Left lung (tissue), 10 donors: ENCODE results near the gene NOTCH3. TPM values are rescaled to one million over a fixed set of nuclear protein-coding genes. Genes with fewer than 3 reads are reported as not detected.

Experiments used
- ATAC-seq: fragments of 200-7000 bp; cut with Tn5 transposase; one replicate; pipeline ENCODE4 v1.9.1; 2020; ENCODE audit warnings: moderate library complexity
- DNase-seq, 4 donors: peaks; one replicate each; pipeline ENCODE4 v3.0.0-alpha.2; 2013 to 2020
- H3K27ac ChIP-seq, 2 donors: fragments of 200-600 bp; sonication (generic) in 1 of 2; one replicate each; pipeline versions ENCODE4 v1.5.0 to v1.8.0; 2020 to 2021
- H3K27me3 ChIP-seq, 2 donors: fragments of 200-600 bp; sonication (generic) in 1 of 2; one replicate each; pipeline versions ENCODE4 v1.5.0 to v1.8.0; 2020 to 2021
- H3K36me3 ChIP-seq, 2 donors: fragments of 200-600 bp; sonication (generic) in 1 of 2; one replicate each; pipeline versions ENCODE4 v1.5.0 to v1.8.0; 2020 to 2021
- H3K4me1 ChIP-seq, 2 donors: fragments of 200-600 bp; one replicate each; pipeline ENCODE4 v1.8.0; 2021
- H3K4me3 ChIP-seq, 2 donors: fragments of 200-600 bp; sonication (generic) in 1 of 2; one replicate each; pipeline versions ENCODE4 v1.5.0 to v1.8.0; 2020 to 2021; ENCODE audit warnings: mild to moderate bottlenecking in 1 of 2
- H3K9me3 ChIP-seq, 2 donors: fragments of 200-600 bp; sonication (generic) in 1 of 2; one replicate each; pipeline versions ENCODE4 v1.5.0 to v1.8.0; 2020 to 2021
- CTCF ChIP-seq, 2 donors: fragments of 200-600 bp; sonication (generic) in 1 of 2; IDR thresholded peaks; one replicate each; pipeline versions ENCODE4 v1.5.0 to v1.8.0; 2021; ENCODE audit warnings: antibody characterized with exemption in 2 of 2
- intact Hi-C, 2 donors: fragments of 100-400 bp; cut with DNase I; formaldehyde crosslinking; loops; one replicate each; pipeline versions ENCODE4 v1.11.2 to v1.14.2; 2022
- polyA plus RNA-seq, 6 donors: library from polyadenylated mRNA; unstranded; fragments of 120-200 nt; gene quantifications; one replicate each; pipeline ENCODE4 v1.2.1, GENCODE V29; 2013; ENCODE audit not compliant: insufficient read length in 6 of 6
- total RNA-seq, 2 donors: library from RNA; stranded (reverse); fragmentation: NEBNext Ultra II Directional; extraction: Animal tissue kit (Norgen Biotek cat#: 25700); gene quantifications; one replicate each; pipeline ENCODE4 v1.2.1, GENCODE V29; 2021
- donor health status: DM: no; HTN: yes; CAD: no.
- donor health status: DM: no; HTN: no; CAD: no.

NOTCH3 gene
- total and polyA plus RNA-seq, 8 donors: 73.2 to 130 (median 107) TPM

GRCh38 chr19:15218501-15218900, 17.7 kb upstream of the NOTCH3 start:
- no peak overlapping the region for H3K27ac ChIP-seq

GRCh38 chr19:15216363-15216762, 15.6 kb upstream of the NOTCH3 start:
- H3K36me3 ChIP-seq: no peaks in the 10 kb centered on the region
- peaks cover 0 to 21% of the 10 kb centered on the region in 2 donors for H3K4me1 ChIP-seq
- no peak overlapping the region for H3K27ac ChIP-seq
- TF ChIP-seq CTCF (IDR thresholded peaks at IDR 0.05): no peak
- intact Hi-C loops: no loop called here
- no peak for DNase-seq
- peak; percentile 29 for ATAC-seq
- peaks cover 0 to under 1% of the 10 kb centered on the region in 2 donors for H3K27me3 ChIP-seq
- no peaks in the 10 kb centered on the region for H3K9me3 ChIP-seq
- no peak overlapping the region for H3K4me3 ChIP-seq

More at GRCh38 chr19:15218501-15218900, 17.7 kb upstream of the NOTCH3 start:
- no peak for DNase-seq
- ATAC-seq: no peak
- Histone ChIP-seq H3K4me1 (peaks cover 5 to 14% of the 10 kb centered on the region in 2 donors), H3K27me3 (peaks cover 0 to 22% of the 10 kb centered on the region in 2 donors), H3K9me3 (no peaks in the 10 kb centered on the region), H3K36me3 (no peaks in the 10 kb centered on the region), H3K4me3 (no peak overlapping the region)
- intact Hi-C loops: no loop called here
- TF ChIP-seq CTCF (IDR thresholded peaks at IDR 0.05): no peak

- TF ChIP-seq CTCF (IDR thresholded peaks at IDR 0.05): no peak
- no peak for ATAC-seq
- H3K36me3 ChIP-seq: no peaks in the 10 kb centered on the region
- peak in 1 of 4 donors; percentile 41 for DNase-seq
- intact Hi-C loops: no loop called here
- no peaks in the 10 kb centered on the region for H3K27me3 ChIP-seq
- H3K9me3 ChIP-seq: no peaks in the 10 kb centered on the region
- H3K27ac ChIP-seq: no peak overlapping the region
- H3K4me3 ChIP-seq: no peak overlapping the region
- peaks cover 0 to 45% of the 10 kb centered on the region in 2 donors for H3K4me1 ChIP-seq
Observed at GRCh38 chr19:15213715-15214381, 13.1 kb upstream of the NOTCH3 start.

GRCh38 chr19:15212711-15213110, 11.9 kb upstream of the NOTCH3 start:
- peaks cover 0 to 45% of the 10 kb centered on the region in 2 donors for H3K4me1 ChIP-seq
- H3K27me3 ChIP-seq: no peaks in the 10 kb centered on the region
- DNase-seq (no peak), ATAC-seq (peak; percentile 20)
- H3K9me3 ChIP-seq: no peaks in the 10 kb centered on the region
- no peak for TF ChIP-seq CTCF (IDR thresholded peaks at IDR 0.05)
- H3K36me3 ChIP-seq: no peaks in the 10 kb centered on the region
- intact Hi-C loops: no loop called here
- H3K4me3 ChIP-seq: no peak overlapping the region
- no peak overlapping the region for H3K27ac ChIP-seq

- Histone ChIP-seq H3K36me3 (no peaks in the 10 kb centered on the region), H3K27me3 (no peaks in the 10 kb centered on the region), H3K4me1 (peaks cover 0 to 45% of the 10 kb centered on the region in 2 donors), H3K4me3 (no peak overlapping the region), H3K9me3 (no peaks in the 10 kb centered on the region), H3K27ac (peak overlapping the region; percentile 19 to 90)
- no peak for TF ChIP-seq CTCF (IDR thresholded peaks at IDR 0.05)
- ATAC-seq: peak; percentile 97
- intact Hi-C loops: no loop called here
- DNase-seq: peak in 2 of 4 donors; percentile 85 to 86
Observed at GRCh38 chr19:15210323-15210781, 9.6 kb upstream of the NOTCH3 start.
